ENCODE measurements around the gene C1QTNF1.
"Not testable (repeated sequence)": the region's sequence is repeated elsewhere in the genome, so short reads cannot be mapped to it uniquely, and the experiment has no call there.

Gene C1QTNF1

DNA sequence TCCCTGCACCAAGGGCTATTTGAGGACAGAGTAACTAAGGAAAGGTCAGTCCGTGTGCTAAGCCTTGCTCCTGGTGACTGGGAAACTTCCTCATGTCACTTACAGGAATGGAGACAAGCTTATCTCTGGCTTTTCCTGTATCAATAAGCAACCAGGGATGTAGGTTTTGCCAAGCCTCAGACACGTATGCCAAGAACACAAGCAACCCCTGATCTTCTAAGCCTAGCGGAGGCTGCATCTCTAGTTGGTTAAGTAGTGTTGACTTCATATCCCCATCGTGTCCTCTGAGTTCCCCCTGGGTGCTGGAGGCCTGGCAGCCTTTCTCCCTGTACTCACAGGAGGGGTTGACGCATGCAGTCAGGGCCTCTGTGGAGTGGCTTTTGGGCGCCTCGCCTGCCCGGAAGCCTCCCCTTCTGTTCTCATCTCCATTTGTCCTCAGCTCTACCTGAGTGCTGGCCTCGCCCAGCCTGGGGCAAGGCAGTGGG is 1.4 kb upstream of the C1QTNF1 start:
- Histone ChIP-seq H3K9ac (ENCODE audit: low read length) (no peak overlapping the region), H3K4me3 (ENCODE audit: low read depth in 1 of 2, low read length in 2 of 2) (no peak overlapping the region), H3K9me3 (ENCODE audit: low read length) (no peaks in the 10 kb centered on the region), H3K27ac (ENCODE audit: low read depth, low read length) (no peak overlapping the region), H3K36me3 (ENCODE audit: insufficient read depth, low read length) (no peaks in the 10 kb centered on the region), H3K4me1 (ENCODE audit: insufficient read depth, low read length) (peaks cover 47% of the 10 kb centered on the region), H3K27me3 (ENCODE audit: control insufficient read depth in 1 of 2, insufficient read depth in 2 of 2, low read length in 2 of 2) (peaks cover 0 to 16% of the 10 kb centered on the region in 2 donors)

DNA sequence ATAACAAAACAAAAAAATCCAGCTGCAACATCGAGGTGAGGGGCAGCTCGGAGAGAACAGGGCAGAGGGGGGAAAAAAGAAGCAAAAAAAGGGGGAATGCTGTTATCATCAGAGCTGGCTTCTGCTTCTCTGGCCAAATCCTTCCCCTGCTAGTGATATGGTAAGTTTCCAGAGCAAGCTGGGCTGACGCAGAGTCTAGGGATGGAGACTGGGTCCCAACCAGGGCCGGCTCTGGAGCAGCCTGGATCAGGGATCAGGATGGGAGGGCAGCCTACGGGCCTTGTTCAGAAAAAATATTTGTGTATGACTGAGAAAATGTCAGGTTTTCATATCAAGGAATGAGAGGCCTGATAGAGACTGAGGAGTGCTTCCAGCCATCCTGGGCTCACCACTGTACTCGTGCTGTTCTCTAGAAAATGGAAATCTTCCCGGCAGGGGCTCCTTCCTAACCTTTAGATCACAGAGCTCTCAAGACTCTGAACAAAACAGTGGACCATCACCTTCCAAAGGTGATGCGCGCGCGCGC is 726 bp upstream of the C1QTNF1 start:
- Histone ChIP-seq H3K9ac (ENCODE audit: low read length) (no peak overlapping the region), H3K27ac (ENCODE audit: low read depth, low read length) (no peak overlapping the region), H3K4me1 (ENCODE audit: insufficient read depth, low read length) (peaks cover 54% of the 10 kb centered on the region), H3K9me3 (ENCODE audit: low read length) (no peaks in the 10 kb centered on the region), H3K27me3 (ENCODE audit: control insufficient read depth in 1 of 2, insufficient read depth in 2 of 2, low read length in 2 of 2) (peaks cover 0 to 19% of the 10 kb centered on the region in 2 donors), H3K4me3 (ENCODE audit: low read depth in 1 of 2, low read length in 2 of 2) (peak overlapping the region in 1 of 2 donors; percentile 72), H3K36me3 (ENCODE audit: insufficient read depth, low read length) (no peaks in the 10 kb centered on the region)

DNA sequence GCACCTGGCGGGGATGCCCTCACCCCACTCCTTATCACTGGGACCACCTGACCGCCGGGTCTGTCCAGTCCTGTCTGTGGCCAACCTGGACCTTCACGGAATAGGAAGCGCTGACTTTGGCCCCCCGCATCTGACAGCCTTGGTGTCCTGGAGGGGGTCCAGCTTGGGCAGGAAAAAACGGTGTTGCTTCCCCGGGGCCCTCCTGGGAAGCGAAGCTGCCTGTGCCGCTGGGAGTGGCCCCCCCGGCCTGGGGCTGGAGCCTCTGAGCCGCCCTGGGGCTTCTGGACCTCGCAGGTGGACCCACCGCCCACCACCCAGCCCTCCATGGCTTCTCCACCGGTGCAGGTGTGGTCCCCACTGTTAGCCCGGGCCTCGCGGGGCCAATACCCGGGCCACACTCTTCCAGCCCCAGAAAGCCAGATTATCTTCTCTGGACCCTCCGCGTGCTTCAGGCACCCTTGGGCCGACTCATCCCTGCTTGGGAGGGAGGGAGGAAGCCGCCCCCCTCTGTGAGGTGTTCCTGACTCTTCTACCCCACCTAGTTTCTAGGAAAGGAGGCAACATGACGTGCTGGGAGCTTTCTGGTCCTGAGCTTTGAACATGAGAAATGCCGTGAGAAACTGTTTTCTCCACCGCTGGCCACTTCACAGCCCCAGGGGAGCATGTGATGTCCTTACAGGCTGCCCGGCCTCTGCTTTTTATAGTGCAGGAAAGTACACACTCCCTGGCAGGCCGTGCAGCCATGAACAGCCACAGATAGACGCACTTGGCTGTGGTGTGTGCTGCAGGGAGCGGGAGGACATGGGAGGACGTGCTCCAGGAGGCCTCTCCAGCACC is 1.1 kb downstream of the C1QTNF1 start:
- peaks cover 0 to 19% of the 10 kb centered on the region in 2 donors for H3K27me3 ChIP-seq (ENCODE audit: control insufficient read depth in 1 of 2, insufficient read depth in 2 of 2, low read length in 2 of 2)
- peak overlapping the region; percentile 53 to 72 for H3K4me3 ChIP-seq (ENCODE audit: low read depth in 1 of 2, low read length in 2 of 2)
- H3K9ac ChIP-seq (ENCODE audit: low read length), result no peak overlapping the region
- H3K36me3 ChIP-seq (ENCODE audit: insufficient read depth, low read length), result no peaks in the 10 kb centered on the region
- H3K4me1 ChIP-seq (ENCODE audit: insufficient read depth, low read length), result peaks cover 49% of the 10 kb centered on the region
- peak overlapping the region; percentile 79 for H3K27ac ChIP-seq (ENCODE audit: low read depth, low read length)
- no peaks in the 10 kb centered on the region for H3K9me3 ChIP-seq (ENCODE audit: low read length)

DNA sequence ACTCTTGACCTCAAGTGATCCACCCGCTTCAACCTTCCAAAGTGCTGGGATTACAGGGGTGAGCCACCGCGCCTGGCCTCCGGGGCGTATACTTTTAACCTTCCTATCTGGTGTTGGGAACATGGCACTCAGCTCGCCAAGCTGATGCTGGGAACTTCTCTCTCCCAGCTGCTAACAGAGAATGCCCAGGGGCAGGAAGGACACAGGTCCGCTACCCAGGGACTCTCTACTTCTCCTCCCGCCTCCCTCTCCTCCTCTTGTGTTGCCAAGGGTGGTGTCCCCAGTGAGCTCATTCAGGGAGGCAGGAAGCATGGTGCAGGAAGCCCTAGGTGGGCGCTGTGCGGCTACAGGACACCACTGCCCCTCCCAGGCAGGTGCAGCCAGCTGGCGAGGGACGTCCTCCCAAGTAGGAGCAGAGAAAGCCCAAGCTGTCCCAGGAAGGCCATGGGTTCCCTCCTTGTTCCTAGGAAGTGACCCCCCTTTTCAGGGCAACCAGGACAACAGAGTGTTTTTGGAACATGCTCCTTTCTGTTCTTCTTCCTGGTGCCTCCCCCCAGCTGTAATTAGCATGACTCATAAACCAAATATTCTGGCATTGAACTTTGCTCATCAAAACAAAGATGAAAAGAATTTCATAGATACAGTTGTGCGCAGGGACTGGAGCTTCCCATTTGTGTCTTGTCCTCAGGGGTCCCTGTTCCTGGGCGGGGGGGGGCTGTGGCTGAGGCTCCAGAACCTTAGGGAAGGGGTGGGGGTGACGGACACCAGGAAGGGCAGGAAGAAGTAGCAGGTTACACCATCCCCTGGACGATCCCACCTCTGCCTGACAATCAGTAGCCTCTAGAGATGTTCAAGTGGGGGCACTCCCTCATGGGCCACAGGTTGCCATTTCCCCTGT is 2.7 kb downstream of the C1QTNF1 start:
- Histone ChIP-seq H3K9me3 (ENCODE audit: low read length) (no peaks in the 10 kb centered on the region), H3K36me3 (ENCODE audit: insufficient read depth, low read length) (no peaks in the 10 kb centered on the region), H3K27ac (ENCODE audit: low read depth, low read length) (no peak overlapping the region), H3K27me3 (ENCODE audit: control insufficient read depth in 1 of 2, insufficient read depth in 2 of 2, low read length in 2 of 2) (peaks cover 0 to 19% of the 10 kb centered on the region in 2 donors), H3K4me3 (ENCODE audit: low read depth in 1 of 2, low read length in 2 of 2) (no peak overlapping the region), H3K9ac (ENCODE audit: low read length) (no peak overlapping the region), H3K4me1 (ENCODE audit: insufficient read depth, low read length) (peaks cover 40% of the 10 kb centered on the region)

DNA sequence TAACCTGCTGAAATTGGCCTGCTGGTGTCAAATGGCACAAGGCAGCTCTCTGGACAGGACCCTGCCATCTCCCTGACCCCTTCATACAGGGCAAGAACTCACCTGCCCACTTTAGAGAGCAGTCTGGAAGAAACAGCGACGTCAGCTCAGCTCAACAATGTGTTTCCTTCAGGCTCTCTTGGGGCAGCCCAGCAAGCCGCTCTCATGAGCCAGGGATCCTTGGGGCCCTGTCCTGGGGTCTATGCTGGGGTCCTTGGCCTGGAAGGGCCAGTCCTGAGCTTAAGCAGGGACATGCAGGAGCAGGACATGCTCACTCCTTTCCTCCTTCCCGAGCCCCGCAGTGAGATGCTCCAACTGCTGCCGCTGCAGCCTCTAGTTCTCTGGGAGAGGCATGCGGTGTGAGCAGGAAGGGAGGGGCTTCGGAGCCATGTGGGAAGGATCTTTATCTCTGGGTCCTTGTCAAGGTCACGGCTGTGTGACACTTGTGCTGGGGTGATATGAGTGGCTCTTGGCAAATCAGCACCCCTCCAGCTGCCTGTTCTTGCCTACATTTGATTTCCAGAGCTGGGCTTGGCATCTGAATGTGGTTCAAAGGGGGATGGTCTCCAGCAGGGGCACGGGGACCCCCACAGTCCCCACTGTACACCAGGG is 3.4 kb downstream of the C1QTNF1 start:
- peaks cover 0 to 19% of the 10 kb centered on the region in 2 donors for H3K27me3 ChIP-seq (ENCODE audit: control insufficient read depth in 1 of 2, insufficient read depth in 2 of 2, low read length in 2 of 2)
- H3K9me3 ChIP-seq (ENCODE audit: low read length), result no peaks in the 10 kb centered on the region
- no peak overlapping the region for H3K4me3 ChIP-seq (ENCODE audit: low read depth in 1 of 2, low read length in 2 of 2)
- peaks cover 40% of the 10 kb centered on the region for H3K4me1 ChIP-seq (ENCODE audit: insufficient read depth, low read length)
- H3K27ac ChIP-seq (ENCODE audit: low read depth, low read length), result no peak overlapping the region
- H3K36me3 ChIP-seq (ENCODE audit: insufficient read depth, low read length), result no peaks in the 10 kb centered on the region
- H3K9ac ChIP-seq (ENCODE audit: low read length), result no peak overlapping the region

DNA sequence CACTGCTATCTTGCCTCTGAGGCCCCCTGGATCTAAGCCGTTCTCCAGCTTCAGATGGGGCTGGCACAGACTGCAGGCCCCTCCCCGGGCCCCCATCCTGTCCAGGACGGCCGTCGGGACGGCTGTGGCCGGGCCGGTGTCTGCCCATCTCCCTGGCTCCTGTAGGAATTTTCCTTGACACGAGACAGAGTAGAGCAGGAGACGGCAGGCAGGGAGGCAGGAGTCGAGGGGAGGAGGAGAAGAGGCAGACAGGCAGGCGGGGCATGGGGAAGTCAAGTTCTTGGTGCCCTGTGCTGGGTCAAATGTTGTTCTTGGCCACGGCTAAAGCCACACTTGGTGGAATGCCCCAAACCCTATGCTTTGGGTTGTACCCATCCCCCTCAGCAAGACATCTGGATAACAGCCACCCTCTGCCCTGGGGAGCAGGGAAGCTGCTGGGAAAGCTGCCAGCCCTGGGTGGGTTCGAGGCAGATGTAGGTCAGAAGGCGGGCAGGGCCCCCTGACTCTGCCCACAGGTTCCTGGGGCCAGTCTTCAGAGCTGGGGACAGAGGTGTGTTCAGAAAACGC is 4.0 kb downstream of the C1QTNF1 start:
- Histone ChIP-seq H3K9me3 (ENCODE audit: low read length) (no peaks in the 10 kb centered on the region), H3K9ac (ENCODE audit: low read length) (no peak overlapping the region), H3K27ac (ENCODE audit: low read depth, low read length) (no peak overlapping the region), H3K36me3 (ENCODE audit: insufficient read depth, low read length) (no peaks in the 10 kb centered on the region), H3K27me3 (ENCODE audit: control insufficient read depth in 1 of 2, insufficient read depth in 2 of 2, low read length in 2 of 2) (peaks cover 0 to 19% of the 10 kb centered on the region in 2 donors), H3K4me1 (ENCODE audit: insufficient read depth, low read length) (peaks cover 40% of the 10 kb centered on the region), H3K4me3 (ENCODE audit: low read depth in 1 of 2, low read length in 2 of 2) (no peak overlapping the region)

DNA sequence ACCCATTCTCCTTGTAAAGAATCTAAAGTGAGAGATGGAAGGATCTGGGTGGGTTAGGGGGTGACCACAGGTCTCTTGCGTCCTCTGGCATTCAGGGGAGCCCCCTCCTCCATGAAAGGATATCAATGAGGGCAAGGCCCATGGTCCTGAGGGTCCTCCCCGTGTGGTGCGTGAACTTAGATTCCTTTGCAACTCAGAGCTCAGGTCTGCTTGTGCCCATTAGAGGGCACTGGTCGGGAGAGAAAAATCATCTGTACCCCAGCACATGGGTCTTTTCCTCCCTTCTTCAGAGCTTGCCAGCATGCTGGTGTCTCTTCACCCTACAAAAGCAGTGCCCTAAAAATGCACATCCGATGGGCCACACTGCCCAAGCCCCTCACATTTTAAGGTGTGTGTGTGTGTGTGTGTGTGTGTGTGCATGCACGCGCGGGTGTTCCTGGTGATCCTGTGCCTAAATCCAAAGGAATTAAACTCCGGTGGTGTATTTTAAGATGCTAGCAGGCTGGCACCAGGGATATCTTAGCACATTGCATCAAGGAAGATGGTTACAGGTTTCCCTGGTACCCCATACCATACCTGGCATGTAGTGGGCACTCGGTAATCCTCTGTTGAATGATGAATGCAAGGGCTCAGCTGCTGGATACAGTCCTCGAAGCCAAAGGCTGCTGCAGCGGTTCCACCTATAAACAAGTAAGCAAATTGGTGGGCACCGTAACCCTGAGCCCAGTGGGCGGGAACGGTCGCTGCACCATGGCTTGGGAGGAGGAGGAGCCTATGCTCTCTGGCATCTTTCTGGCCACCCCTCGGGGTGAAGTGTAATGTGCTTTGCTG is 4.7 kb downstream of the C1QTNF1 start:
- H3K9ac ChIP-seq (ENCODE audit: low read length), result no peak overlapping the region
- H3K36me3 ChIP-seq (ENCODE audit: insufficient read depth, low read length), result no peaks in the 10 kb centered on the region
- no peaks in the 10 kb centered on the region for H3K9me3 ChIP-seq (ENCODE audit: low read length)
- no peak overlapping the region for H3K27ac ChIP-seq (ENCODE audit: low read depth, low read length)
- H3K27me3 ChIP-seq (ENCODE audit: control insufficient read depth in 1 of 2, insufficient read depth in 2 of 2, low read length in 2 of 2), result peaks cover 0 to 19% of the 10 kb centered on the region in 2 donors
- H3K4me1 ChIP-seq (ENCODE audit: insufficient read depth, low read length), result peaks cover 40% of the 10 kb centered on the region
- no peak overlapping the region for H3K4me3 ChIP-seq (ENCODE audit: low read depth in 1 of 2, low read length in 2 of 2)

DNA sequence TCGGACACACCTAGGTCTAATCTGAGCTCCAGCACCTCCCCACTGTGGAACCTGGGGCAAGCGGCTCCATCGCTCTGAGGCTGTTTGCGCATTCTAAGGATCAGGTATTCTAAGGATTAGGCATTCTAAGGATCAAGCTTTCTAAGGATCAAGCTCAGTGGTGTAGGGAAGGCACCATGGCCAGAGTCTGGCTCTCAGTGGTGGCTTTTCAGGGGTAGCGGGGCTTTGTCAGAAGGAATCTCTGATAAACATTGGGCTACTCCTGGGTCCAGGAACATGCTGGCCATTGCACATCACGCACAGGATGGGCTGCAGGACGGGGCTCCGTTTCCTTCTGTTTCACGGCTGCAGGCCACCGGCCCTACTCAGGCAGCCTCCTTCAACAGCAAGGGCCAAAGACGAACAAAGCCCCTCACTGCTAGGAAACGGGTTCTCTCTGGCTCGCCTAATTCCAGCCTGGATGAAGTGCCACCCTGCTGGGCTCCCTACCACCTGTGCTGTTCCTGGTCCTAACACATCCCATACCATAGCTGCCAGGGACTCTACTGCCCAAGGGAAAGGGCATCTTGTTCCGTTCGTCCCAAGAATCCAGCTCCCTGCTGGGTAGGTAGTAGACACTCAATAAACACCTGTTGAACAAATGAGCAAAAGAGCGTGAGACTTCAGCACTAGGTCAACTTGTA is 5.5 kb downstream of the C1QTNF1 start:
- Histone ChIP-seq H3K27me3 (ENCODE audit: control insufficient read depth in 1 of 2, insufficient read depth in 2 of 2, low read length in 2 of 2) (peaks cover 0 to 19% of the 10 kb centered on the region in 2 donors), H3K27ac (ENCODE audit: low read depth, low read length) (no peak overlapping the region), H3K4me1 (ENCODE audit: insufficient read depth, low read length) (peaks cover 42% of the 10 kb centered on the region)

DNA sequence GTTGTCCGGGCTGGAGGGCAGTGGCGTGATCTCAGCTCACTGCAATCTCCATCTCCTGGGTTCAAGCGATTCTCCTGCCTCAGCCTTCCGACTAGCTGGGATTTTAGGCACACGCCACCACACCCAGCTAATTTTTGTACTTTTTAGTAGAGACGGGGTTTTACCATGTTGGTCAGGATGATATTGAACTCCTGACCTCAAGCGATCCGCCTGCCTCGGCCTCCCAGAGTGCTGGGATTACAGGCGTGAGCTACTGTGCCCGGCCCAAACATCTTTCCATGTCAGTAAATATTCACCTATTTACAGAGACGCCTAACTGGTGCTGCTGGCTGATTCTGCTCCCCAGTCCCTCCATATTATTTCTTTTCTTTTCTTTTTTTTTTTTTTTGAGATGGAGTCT is 6.7 kb downstream of the C1QTNF1 start:
- not testable (repeated sequence) for H3K27ac ChIP-seq (ENCODE audit: low read depth, low read length); H3K9me3 ChIP-seq (ENCODE audit: low read length); H3K4me3 ChIP-seq (ENCODE audit: low read depth in 1 of 2, low read length in 2 of 2); H3K9ac ChIP-seq (ENCODE audit: low read length); H3K36me3 ChIP-seq (ENCODE audit: insufficient read depth, low read length)
- peaks cover 33% of the 10 kb centered on the region for H3K4me1 ChIP-seq (ENCODE audit: insufficient read depth, low read length)
- peaks cover 0 to 14% of the 10 kb centered on the region in 2 donors for H3K27me3 ChIP-seq (ENCODE audit: control insufficient read depth in 1 of 2, insufficient read depth in 2 of 2, low read length in 2 of 2)

More for the DNA sequence above, 5.5 kb downstream of the C1QTNF1 start:
- Histone ChIP-seq H3K4me3 (ENCODE audit: low read depth in 1 of 2, low read length in 2 of 2) (no peak overlapping the region), H3K36me3 (ENCODE audit: insufficient read depth, low read length) (no peaks in the 10 kb centered on the region), H3K9me3 (ENCODE audit: low read length) (no peaks in the 10 kb centered on the region), H3K9ac (ENCODE audit: low read length) (no peak overlapping the region)
